IgD-negative memory B cell (primary cell): ENCODE measurements around the gene RAB3C. TPM values are rescaled to one million over a fixed set of nuclear protein-coding genes. Genes with fewer than 3 reads are reported as not detected.
"Not testable (repeated sequence)": the region's sequence is repeated elsewhere in the genome, so short reads cannot be mapped to it uniquely, and the experiment has no call there.

Experiments
- H3K27ac Mint-ChIP-seq, 3 donors: one replicate each; pipeline ENCODE4 v1.8.0; 2020 to 2022; ENCODE audit warnings: mild to moderate bottlenecking in 3 of 3, mixed read lengths in 3 of 3, moderate library complexity in 1 of 3
- H3K27me3 Mint-ChIP-seq: one replicate; pipeline ENCODE4 v1.8.0; 2021; ENCODE audit warnings: mixed read lengths
- H3K36me3 Mint-ChIP-seq: one replicate; pipeline ENCODE4 v1.8.0; 2020; ENCODE audit warnings: mild to moderate bottlenecking, mixed read lengths
- H3K4me1 Mint-ChIP-seq, 3 donors: one replicate each; pipeline ENCODE4 v1.8.0; 2020 to 2022; ENCODE audit warnings: mixed read lengths in 3 of 3, mild to moderate bottlenecking in 1 of 3
- H3K4me3 Mint-ChIP-seq, 4 donors: one replicate each; pipeline ENCODE4 v1.8.0; 2020 to 2022; ENCODE audit warnings: mild to moderate bottlenecking in 4 of 4, mixed read lengths in 4 of 4, moderate library complexity in 3 of 4
- H3K9me3 Mint-ChIP-seq, 3 donors: one replicate each; pipeline ENCODE4 v1.8.0; 2020 to 2021; ENCODE audit warnings: mixed read lengths in 3 of 3, mild to moderate bottlenecking in 1 of 3
- polyA plus RNA-seq: library from polyadenylated mRNA; unstranded; fragments of 300-500 nt; fragmentation: Illumina TruSeq; gene quantifications from one replicate; pipeline ENCODE4 v1.2.3, GENCODE V29; 2021

Gene RAB3C
- polyA plus RNA-seq, 1 donor from 2014 or later, result 1.7 TPM

DNA sequence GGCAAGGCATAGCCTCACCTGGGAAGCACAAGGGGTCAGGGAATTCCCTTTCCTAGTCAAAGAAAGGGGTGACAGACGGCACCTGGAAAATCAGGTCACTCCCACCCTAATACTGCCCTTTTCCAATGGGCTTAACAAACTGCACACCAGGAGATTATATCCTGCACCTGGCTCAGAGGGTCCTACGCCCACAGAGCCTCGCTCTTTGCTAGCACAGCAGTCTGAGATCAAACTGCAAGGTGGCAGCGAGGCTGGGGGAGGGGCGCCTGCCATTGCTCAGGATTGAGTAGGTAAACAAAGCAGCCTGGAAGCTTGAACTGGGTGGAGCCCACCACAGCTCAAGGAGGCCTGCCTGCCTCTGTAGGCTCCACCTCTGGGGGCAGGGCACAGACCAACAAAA is 9.9 kb upstream of the RAB3C start:
- H3K4me3 Mint-ChIP-seq, H3K36me3 Mint-ChIP-seq, H3K27ac Mint-ChIP-seq, H3K4me1 Mint-ChIP-seq, H3K27me3 Mint-ChIP-seq, H3K9me3 Mint-ChIP-seq: not testable (repeated sequence)

DNA sequence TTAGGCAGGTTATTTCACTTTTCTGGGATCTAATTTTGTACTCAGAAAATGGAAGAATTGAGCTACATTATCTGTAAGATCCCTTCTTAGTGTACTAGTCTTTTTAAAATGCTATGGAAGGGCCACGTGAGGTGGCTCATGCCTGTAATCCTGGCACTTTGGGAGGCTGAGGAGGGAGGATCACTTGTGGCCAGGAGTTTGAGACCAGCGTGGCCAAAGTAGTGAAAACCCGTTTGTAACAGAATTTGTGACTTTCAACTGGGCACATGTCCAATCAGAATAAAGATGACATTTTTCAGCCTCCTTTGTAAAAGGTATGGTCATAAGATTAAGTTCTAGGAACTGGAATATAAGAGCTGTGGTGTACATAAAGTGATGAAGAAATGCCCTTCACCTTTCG is 3.1 kb upstream of the RAB3C start:
- Mint-ChIP-seq H3K4me1 (peaks cover 13 to 19% (median 14%) of the 10 kb centered on the region in 3 donors), H3K27me3 (peaks cover 23% of the 10 kb centered on the region), H3K36me3 (no peaks in the 10 kb centered on the region), H3K4me3 (no peak overlapping the region), H3K27ac (no peak overlapping the region), H3K9me3 (peaks cover 0 to 2% (median 0%) of the 10 kb centered on the region in 3 donors)

DNA sequence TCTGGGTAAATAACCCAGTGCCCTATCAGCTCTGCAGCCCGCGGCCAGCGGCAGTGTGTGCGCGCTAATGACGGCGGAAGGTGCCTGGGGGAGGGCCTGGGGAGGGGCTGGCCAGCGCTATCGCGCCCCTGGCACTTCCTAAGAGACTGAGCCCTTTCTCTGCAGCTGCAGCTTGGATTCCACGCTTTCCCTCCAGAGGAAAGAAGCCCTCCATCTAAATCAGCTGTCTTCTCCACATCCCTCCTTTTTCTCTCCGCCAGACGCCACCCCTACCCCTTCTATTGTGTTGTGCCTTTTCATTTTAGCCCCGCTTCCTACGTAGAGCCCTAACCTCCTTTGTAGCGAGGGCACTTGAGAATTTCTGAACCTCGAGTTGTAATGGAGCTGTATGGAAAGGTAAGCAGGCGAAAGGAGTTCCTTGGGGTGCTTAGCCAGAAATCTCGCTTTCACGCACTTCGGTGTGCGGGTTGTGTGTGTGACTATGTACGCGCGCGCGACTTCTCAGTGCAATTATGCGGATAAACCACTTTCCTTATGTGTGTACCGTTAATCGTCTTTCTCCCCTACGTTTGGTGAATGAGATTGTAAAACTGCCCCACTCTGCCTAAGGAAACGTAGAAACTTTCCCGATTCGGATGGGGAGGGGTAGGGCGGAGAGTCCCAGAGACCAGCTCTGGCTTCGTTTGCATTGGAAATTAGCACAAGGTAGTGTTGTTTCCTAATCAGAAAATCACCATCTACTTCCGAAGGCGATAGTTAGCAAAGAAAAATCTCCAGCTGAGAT is 664 bp upstream of the RAB3C start:
- H3K9me3 Mint-ChIP-seq, result peaks cover 0 to 2% (median 0%) of the 10 kb centered on the region in 3 donors
- no peak overlapping the region for H3K27ac Mint-ChIP-seq
- no peaks in the 10 kb centered on the region for H3K36me3 Mint-ChIP-seq
- H3K4me1 Mint-ChIP-seq, result peaks cover 13 to 19% (median 14%) of the 10 kb centered on the region in 3 donors
- peak overlapping the region; percentile 90 to 100 (median 96) for H3K4me3 Mint-ChIP-seq
- H3K27me3 Mint-ChIP-seq, result peaks cover 23% of the 10 kb centered on the region

DNA sequence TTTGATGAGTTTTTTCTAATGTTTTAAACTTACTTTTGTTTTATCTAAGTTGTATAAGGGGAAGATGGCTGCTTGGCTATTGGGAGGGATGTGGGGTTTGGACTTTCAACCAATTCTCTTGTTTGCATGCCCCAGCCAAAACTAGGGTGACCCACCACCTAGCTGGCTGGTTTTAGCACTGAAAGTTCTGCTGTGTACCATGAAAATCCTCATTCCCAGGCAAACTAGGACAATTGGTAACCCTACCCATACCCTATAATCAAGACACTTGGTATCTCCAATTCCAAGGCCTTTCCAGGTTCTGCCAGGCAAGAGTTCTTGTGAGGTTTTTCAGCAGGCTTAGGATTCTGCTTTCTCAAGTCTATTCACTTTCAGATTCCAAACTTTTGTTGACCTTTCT is 13.1 kb downstream of the RAB3C start:
- peaks cover 3 to 10% (median 6%) of the 10 kb centered on the region in 3 donors for H3K4me1 Mint-ChIP-seq
- H3K27ac Mint-ChIP-seq, result no peak overlapping the region
- H3K9me3 Mint-ChIP-seq, result peaks cover 0 to 2% (median 1%) of the 10 kb centered on the region in 3 donors
- no peaks in the 10 kb centered on the region for H3K36me3 Mint-ChIP-seq
- H3K27me3 Mint-ChIP-seq, result peaks cover 4% of the 10 kb centered on the region
- H3K4me3 Mint-ChIP-seq, result no peak overlapping the region

DNA sequence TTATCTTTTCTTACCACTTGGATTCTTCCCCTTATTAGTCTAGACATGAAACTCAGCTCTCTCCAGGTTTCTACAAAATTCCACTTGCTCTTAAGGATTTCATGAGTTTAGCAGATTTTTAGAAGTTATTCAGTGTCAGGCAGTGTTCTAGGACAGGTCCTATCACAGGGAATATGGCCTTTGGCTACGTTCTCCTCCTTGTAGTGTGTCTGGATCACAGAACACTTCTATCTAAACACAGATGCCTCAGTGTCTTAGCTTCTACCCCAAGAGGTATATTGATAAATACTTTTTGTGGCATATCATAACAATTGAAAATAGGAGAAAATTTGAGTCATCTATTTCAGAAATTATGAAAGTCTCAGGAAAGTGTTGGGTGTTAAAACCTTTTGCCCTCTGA is 15.6 kb downstream of the RAB3C start:
- Mint-ChIP-seq H3K4me1 (peaks cover 8 to 11% (median 10%) of the 10 kb centered on the region in 3 donors), H3K27me3 (no peaks in the 10 kb centered on the region), H3K9me3 (peaks cover 2 to 16% (median 3%) of the 10 kb centered on the region in 3 donors), H3K27ac (no peak overlapping the region), H3K4me3 (no peak overlapping the region), H3K36me3 (no peaks in the 10 kb centered on the region)

DNA sequence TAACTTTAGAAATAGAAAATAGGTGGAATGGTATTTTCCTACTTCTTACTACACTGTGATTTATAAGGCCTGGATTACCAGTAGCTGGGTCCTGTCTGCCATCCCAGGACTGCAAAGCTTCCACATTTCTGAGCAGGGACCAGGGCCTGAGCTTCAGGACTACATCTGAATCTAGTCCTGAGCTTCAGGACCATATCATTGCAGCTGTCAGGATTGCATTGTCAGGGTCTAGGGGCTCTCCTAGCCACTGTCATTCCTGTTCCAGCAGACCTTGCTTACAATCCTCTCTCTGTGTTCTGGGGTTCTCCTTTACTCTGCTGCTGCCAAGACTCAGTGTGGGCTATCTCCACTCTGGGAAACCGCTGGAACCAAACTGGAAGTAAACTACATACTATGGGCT is 16.3 kb downstream of the RAB3C start:
- no peak overlapping the region for H3K27ac Mint-ChIP-seq
- peaks cover 1 to 16% (median 2%) of the 10 kb centered on the region in 3 donors for H3K9me3 Mint-ChIP-seq
- peaks cover 8 to 11% (median 10%) of the 10 kb centered on the region in 3 donors for H3K4me1 Mint-ChIP-seq
- H3K36me3 Mint-ChIP-seq, result no peaks in the 10 kb centered on the region
- H3K4me3 Mint-ChIP-seq, result no peak overlapping the region
- peaks cover 2% of the 10 kb centered on the region for H3K27me3 Mint-ChIP-seq

DNA sequence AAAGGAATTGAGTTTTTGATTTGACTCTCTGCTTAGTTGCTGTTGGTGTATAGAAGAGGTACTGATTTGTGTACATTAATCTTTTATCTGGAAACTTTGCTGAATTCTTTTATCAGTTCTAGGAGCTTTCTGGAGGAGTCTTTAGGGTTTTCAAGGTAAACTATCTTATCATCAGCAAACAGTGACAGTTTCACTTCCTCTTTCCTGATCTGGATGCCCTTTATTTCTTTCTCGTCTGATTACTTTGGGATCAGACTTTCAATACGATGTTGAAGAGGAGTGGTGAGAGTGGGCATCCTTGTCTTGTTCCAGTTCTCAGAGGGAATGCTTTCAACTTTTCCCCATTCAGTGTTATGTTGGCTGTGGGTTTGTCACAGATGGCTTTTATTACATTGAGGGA is 17.7 kb downstream of the RAB3C start:
- H3K36me3 Mint-ChIP-seq, H3K27me3 Mint-ChIP-seq, H3K4me3 Mint-ChIP-seq: not testable (repeated sequence)
- Mint-ChIP-seq H3K27ac (peak overlapping the region in 1 of 3 donors; percentile 63), H3K4me1 (peaks cover 8 to 11% (median 10%) of the 10 kb centered on the region in 3 donors), H3K9me3 (peaks cover 1 to 16% (median 2%) of the 10 kb centered on the region in 3 donors)

DNA sequence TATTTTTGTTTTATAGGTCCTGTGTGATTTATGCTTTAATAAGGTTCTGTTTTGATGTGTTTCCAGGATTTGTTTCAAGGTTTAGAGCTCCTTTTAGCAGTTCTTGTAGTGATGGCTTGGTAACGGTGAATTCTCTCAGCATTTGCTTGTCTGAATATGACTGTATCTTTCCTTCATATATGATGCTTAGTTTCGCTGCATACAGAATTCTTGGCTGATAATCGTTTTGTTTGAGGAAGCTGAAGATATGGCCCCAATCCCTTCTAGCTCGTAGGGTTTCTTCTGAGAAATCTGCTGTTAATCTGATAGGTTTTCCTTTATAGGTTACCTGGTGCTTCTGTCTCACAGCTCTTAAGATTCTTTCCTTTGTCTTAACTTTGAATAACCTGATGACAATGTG is 20.0 kb downstream of the RAB3C start:
- not testable (repeated sequence) for H3K4me3 Mint-ChIP-seq, H3K27me3 Mint-ChIP-seq, H3K36me3 Mint-ChIP-seq, H3K27ac Mint-ChIP-seq
- peaks cover 1 to 23% (median 4%) of the 10 kb centered on the region in 3 donors for H3K9me3 Mint-ChIP-seq
- H3K4me1 Mint-ChIP-seq, result peaks cover 8 to 11% (median 10%) of the 10 kb centered on the region in 3 donors

DNA sequence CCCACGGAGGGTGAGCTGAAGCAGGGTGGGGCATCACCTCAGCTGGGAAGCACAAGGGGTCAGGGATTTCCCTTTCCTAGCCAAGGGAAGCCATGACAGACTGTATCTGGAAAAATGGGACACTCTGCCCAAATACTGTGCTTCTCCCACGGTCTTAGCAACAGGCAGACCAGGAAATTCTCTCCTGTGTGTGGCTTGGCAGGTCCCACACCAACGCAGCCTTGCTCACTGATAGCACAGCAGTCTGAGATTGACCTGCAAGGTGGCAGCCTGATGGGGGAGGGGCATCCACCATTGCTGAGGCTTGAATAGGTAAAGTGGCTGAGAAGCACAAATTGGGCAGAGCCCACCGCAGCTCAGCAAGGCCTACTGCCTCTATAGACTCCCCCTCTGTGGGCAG is 23.2 kb downstream of the RAB3C start:
- Mint-ChIP-seq H3K27me3 (peaks cover 5% of the 10 kb centered on the region), H3K4me3 (no peak overlapping the region), H3K9me3 (peaks cover 1 to 32% (median 10%) of the 10 kb centered on the region in 3 donors)

DNA sequence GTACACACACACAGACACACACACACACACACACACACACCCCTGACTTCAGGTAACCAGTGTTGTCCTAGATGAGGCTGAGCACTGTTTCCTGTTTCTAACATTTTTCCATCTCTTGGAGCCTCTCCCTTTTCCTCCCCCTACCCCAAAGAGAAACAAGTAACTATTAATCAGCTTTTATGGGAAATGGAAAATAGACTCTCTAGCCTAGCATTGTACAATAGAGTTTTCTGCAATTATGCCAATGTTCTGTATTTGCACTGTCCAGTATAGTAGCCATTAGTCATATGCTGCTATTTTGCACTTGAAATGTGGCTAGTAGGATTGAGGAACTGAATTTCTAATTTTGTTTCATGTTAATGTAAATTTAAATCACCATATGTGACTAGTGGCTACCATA is 33.1 kb downstream of the RAB3C start:
- no peak overlapping the region for H3K27ac Mint-ChIP-seq
- H3K4me1 Mint-ChIP-seq, result no peaks in the 10 kb centered on the region
- no peaks in the 10 kb centered on the region for H3K9me3 Mint-ChIP-seq
- no peaks in the 10 kb centered on the region for H3K36me3 Mint-ChIP-seq
- H3K4me3 Mint-ChIP-seq, result no peak overlapping the region
- H3K27me3 Mint-ChIP-seq, result no peaks in the 10 kb centered on the region

More for the DNA sequence above, 23.2 kb downstream of the RAB3C start:
- Mint-ChIP-seq H3K27ac (no peak overlapping the region), H3K36me3 (no peaks in the 10 kb centered on the region), H3K4me1 (peaks cover 0 to 5% (median 3%) of the 10 kb centered on the region in 3 donors)

DNA sequence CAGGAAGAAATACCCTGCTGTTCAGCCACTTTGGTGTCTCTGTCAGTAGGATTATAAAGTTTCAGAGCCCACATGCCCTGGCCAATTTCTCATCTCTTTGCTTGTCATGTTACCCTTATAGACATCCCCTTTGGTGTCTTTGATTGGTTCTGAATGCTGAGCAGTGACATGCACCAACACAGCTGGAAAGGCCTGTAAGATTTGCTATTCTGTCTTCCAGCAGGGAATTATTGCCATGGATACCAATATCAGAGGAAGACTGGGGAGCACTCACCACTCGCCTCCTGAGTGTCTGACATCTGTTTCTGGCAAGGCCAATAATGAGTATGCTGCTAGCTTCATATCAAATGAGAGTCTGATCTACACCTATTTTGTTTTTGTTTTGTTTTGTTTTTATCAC is 34.4 kb downstream of the RAB3C start:
- Mint-ChIP-seq H3K4me1 (no peaks in the 10 kb centered on the region), H3K4me3 (no peak overlapping the region), H3K36me3 (no peaks in the 10 kb centered on the region), H3K27me3 (no peaks in the 10 kb centered on the region), H3K27ac (no peak overlapping the region), H3K9me3 (no peaks in the 10 kb centered on the region)

DNA sequence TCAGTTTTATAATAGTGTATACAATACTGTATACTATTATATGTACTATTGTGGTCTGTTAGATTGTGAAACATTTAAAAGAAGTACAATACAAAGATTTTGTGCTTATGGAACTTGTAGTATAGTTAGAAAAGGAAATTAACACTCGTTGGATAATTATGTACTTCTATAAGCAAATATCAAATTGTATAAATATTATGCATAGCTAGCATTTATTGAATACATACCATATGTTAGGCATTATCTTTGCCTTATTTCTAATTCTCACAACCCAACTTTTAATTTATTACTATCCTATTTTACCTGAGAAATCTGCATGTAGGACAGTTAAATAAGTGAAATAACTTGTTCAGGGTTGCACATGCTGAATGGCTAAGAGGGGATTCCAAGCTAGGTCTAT is 37.5 kb downstream of the RAB3C start:
- no peak overlapping the region for H3K27ac Mint-ChIP-seq
- no peaks in the 10 kb centered on the region for H3K27me3 Mint-ChIP-seq
- no peaks in the 10 kb centered on the region for H3K4me1 Mint-ChIP-seq
- H3K36me3 Mint-ChIP-seq, result peaks cover 2% of the 10 kb centered on the region
- H3K4me3 Mint-ChIP-seq, result no peak overlapping the region
- H3K9me3 Mint-ChIP-seq, result no peaks in the 10 kb centered on the region

DNA sequence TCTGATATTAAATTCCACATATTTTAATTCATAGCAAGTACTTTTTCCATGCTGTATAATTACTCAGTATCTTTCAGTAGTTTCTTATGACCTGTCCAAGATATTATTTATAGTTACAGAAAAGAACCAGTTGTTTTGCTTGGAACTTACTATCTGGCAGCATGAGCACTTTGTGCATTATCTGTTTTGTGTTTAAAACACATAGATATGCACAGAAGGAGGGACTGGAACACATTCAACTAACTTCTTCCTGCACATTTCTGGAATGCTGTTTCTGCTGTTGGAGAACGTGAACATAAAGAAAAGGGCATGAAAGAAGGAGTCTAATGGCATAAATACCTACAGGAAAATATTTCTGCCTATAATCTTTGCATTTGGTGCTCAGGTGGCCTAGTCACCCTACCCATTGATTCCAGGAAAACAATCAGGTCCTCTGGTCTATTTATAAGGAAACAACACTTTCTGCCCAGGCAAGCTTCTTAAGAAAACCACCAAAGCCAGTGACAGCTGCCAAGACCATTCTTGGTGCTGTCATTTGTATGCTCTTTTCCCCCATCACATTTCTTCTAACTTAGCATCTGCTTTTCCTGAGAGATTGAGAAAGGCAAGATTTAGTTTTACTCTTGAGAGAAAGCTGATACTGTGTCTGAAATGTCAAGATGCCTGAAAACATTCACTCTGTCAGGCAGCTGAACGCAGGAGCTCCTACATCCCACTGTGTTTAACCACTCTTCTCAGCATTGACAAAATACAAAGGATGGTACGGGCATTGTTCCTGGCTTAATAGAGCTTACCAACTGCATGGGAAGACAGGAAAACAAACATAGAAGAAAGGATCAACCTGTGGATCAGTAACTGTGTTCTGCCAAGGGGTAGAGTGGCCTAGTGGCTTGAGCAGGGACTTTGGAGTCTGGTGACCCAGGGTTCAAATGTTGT is 40.3 kb downstream of the RAB3C start:
- no peak overlapping the region for H3K27ac Mint-ChIP-seq
- no peaks in the 10 kb centered on the region for H3K9me3 Mint-ChIP-seq
- H3K36me3 Mint-ChIP-seq, result peaks cover 2% of the 10 kb centered on the region
- no peaks in the 10 kb centered on the region for H3K4me1 Mint-ChIP-seq
- H3K27me3 Mint-ChIP-seq, result no peaks in the 10 kb centered on the region
- H3K4me3 Mint-ChIP-seq, result no peak overlapping the region

DNA sequence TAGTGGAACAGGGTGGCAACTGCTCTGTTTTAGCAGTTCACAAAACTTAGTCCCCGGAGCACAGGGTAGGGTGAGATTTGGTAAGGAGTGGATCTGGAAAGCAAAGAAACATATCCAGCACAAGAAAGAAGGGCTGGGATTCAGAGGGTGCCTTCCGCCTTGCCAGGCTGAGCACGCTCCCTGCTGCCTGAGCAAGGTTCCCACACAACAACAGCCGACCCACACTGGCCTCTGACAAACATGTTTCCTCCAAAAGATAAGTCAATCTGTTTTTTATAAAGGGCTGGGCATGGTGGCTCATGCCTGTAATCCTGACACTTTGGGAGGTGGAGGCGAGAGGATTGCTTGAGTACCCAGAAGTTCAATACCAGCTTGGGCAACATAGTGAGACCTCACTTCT is 45.8 kb downstream of the RAB3C start:
- no peaks in the 10 kb centered on the region for H3K4me1 Mint-ChIP-seq
- no peaks in the 10 kb centered on the region for H3K9me3 Mint-ChIP-seq
- peaks cover 7% of the 10 kb centered on the region for H3K36me3 Mint-ChIP-seq
- H3K27me3 Mint-ChIP-seq, result no peaks in the 10 kb centered on the region
- no peak overlapping the region for H3K4me3 Mint-ChIP-seq
- H3K27ac Mint-ChIP-seq, result no peak overlapping the region
